Activated CD8-positive, alpha-beta memory T cell treated with anti-CD3 and anti-CD28 coated beads, Interleukin-2, amount 50 U/mL, for 4 hours (primary cell): ENCODE measurements around the gene ODF2.
"Not testable (repeated sequence)": the region's sequence is repeated elsewhere in the genome, so short reads cannot be mapped to it uniquely, and the experiment has no call there.

Experiments
- DNase-seq: peaks from one replicate; pipeline ENCODE4 v3.0.0-alpha.2; 2020

Gene ODF2

GRCh38 chr9:128424268-128424780 lies 31.5 kb upstream of the ODF2 start:
- no peak for DNase-seq

GRCh38 chr9:128428644-128429512 lies 26.9 kb upstream of the ODF2 start:
- DNase-seq = no peak

- no peak for DNase-seq
These were observed 26.2 kb upstream of the ODF2 start for GRCh38 chr9:128429513-128430086.

GRCh38 chr9:128431207-128431606 lies 24.6 kb upstream of the ODF2 start:
- DNase-seq = no peak

- no peak for DNase-seq
These were observed 21.5 kb upstream of the ODF2 start for GRCh38 chr9:128434340-128434739.

- DNase-seq = no peak
These were observed 20.2 kb upstream of the ODF2 start for GRCh38 chr9:128435611-128436010.

- peak; percentile 82 for DNase-seq
These were observed 17.3 kb upstream of the ODF2 start for GRCh38 chr9:128438343-128439109.

- DNase-seq = no peak
These were observed 16.5 kb upstream of the ODF2 start for GRCh38 chr9:128439273-128439672.

GRCh38 chr9:128442150-128442549 lies 13.7 kb upstream of the ODF2 start:
- no peak for DNase-seq

GRCh38 chr9:128446505-128446904 lies 9.3 kb upstream of the ODF2 start:
- not testable (repeated sequence) for DNase-seq

GRCh38 chr9:128448746-128449145 lies 7.1 kb upstream of the ODF2 start:
- no peak for DNase-seq

- no peak for DNase-seq
These were observed 815 bp upstream of the ODF2 start for GRCh38 chr9:128454991-128455390.

- DNase-seq = peak; percentile 67
These were observed 831 bp downstream of the ODF2 start for GRCh38 chr9:128456613-128457061.

- no peak for DNase-seq
These were observed 1.4 kb downstream of the ODF2 start for GRCh38 chr9:128457207-128457606.

GRCh38 chr9:128459011-128459410 lies 3.2 kb downstream of the ODF2 start:
- no peak for DNase-seq

GRCh38 chr9:128469070-128469469 lies 13.3 kb downstream of the ODF2 start:
- DNase-seq = no peak

GRCh38 chr9:128470560-128470959 lies 14.8 kb downstream of the ODF2 start:
- DNase-seq = no peak

GRCh38 chr9:128473104-128473503 lies 17.3 kb downstream of the ODF2 start:
- no peak for DNase-seq

GRCh38 chr9:128475867-128476266 lies 20.1 kb downstream of the ODF2 start:
- DNase-seq = no peak

GRCh38 chr9:128479262-128479661 lies 23.5 kb downstream of the ODF2 start:
- no peak for DNase-seq

- no peak for DNase-seq
These were observed 25.8 kb downstream of the ODF2 start for GRCh38 chr9:128481561-128481960.

- no peak for DNase-seq
These were observed 26.4 kb downstream of the ODF2 start for GRCh38 chr9:128482186-128482585.

- DNase-seq = no peak
These were observed 29.0 kb downstream of the ODF2 start for GRCh38 chr9:128484686-128485413.
